Myometrial cell (primary cell): ENCODE results near the gene GATAD1. TPM values are rescaled to one million over a fixed set of nuclear protein-coding genes. Genes with fewer than 3 reads are reported as not detected.

Experiments
- total RNA-seq: library from RNA; depleted of rRNA; stranded (reverse); fragments of >200 nt; gene quantifications from 2 replicates; pipeline ENCODE4 v1.2.3, GENCODE V29; 2015

The GATAD1 gene
- total RNA-seq: 14.2 and 15.6 TPM in 2 replicates

DNA sequence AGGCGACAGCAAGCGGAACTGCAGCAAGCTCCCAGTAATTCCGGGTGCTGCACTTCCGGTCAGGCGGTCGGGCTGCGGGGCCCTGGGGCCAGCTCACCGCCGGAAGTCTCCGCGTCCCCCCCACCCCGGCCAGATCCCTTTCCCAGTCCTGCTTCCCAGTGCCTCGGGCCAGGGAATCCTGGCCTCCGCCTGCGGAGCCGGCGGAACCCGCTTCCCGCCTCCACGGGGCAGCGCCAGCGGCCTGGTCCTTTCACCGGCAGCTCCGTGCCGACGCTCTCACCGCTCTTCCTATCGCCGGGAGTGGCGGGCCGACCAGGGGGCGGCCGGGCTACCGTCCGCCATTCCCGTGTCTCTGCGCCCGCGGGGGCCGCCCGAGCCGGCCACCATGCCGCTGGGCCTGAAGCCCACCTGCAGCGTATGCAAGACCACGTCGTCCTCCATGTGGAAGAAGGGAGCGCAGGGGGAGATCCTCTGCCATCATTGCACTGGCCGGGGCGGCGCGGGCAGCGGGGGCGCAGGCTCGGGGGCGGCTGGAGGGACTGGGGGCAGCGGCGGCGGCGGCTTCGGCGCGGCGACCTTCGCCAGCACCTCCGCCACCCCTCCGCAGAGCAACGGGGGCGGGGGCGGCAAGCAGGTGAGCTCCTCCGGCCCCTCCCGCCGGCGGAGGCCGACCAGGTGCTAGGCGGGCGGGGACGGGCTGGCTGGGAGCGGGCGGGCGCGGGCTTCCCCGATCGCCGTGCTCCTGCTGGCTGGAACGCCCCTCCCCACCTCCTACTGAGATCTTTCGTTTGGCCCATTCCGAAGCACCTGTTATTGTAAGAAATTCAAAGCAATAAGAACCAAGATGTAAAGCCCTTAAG lies at the start of gene GATAD1:
GATAD1 (plus strand) TSS at position 138 of the 860 bp plus-strand sequence; CDS start at position 386, 248 bp downstream.

GRCh38 chr7:92477681-92478080 lies 30.4 kb downstream of the GATAD1 start, which contains the start of gene ERVW-1:
Gene ERVW-1 (minus strand): TSS chr7:92477946. CDS start chr7:92470381, 7,565 bp downstream.

Other genes starting within 250 kb of the GATAD1 start
- gene KRIT1, start 201.6 kb upstream of the GATAD1 start, total RNA-seq: 19.3 and 25.2 TPM in 2 replicates
- gene ANKIB1, start 201.5 kb upstream of the GATAD1 start, total RNA-seq: 22.5 and 33.7 TPM in 2 replicates
- gene ERVW-1, start 30.5 kb downstream of the GATAD1 start, total RNA-seq: not detected in 2 replicates
- 9.2 and 11.3 TPM in 2 replicates for gene PEX1, start 81.0 kb downstream of the GATAD1 start, total RNA-seq
- 3.2 and 5.1 TPM in 2 replicates for gene RBM48, start 81.3 kb downstream of the GATAD1 start, total RNA-seq
- gene FAM133B, start 142.9 kb downstream of the GATAD1 start, total RNA-seq: 11.0 and 13.1 TPM in 2 replicates